Activated naive CD4-positive, alpha-beta T cell treated with anti-CD3 and anti-CD28 coated beads for 36 hours (primary cell): ENCODE measurements around the gene SDC4. TPM values are rescaled to one million over a fixed set of nuclear protein-coding genes. Genes with fewer than 3 reads are reported as not detected.

Experiments
- CTCF ChIA-PET: fragments of 350-600 bp; sonication (Branson Sonifier 250); formaldehyde crosslinking; loops from one replicate; lab custom pipeline; 2021; ENCODE audit warnings: antibody characterized with exemption; lab: Charles Lee
- DNase-seq: peaks from one replicate; pipeline ENCODE4 v3.0.0-alpha.2; 2020
- H3K27ac Mint-ChIP-seq: one replicate; pipeline ENCODE4 v1.8.0; 2021; ENCODE audit warnings: mild to moderate bottlenecking, mixed read lengths
- H3K27me3 Mint-ChIP-seq: one replicate; pipeline ENCODE4 v1.8.0; 2021; ENCODE audit warnings: low read depth, mixed read lengths
- H3K36me3 Mint-ChIP-seq: one replicate; pipeline ENCODE4 v1.8.0; 2021; ENCODE audit warnings: low read depth, mixed read lengths
- H3K4me1 Mint-ChIP-seq: one replicate; pipeline ENCODE4 v1.8.0; 2021; ENCODE audit warnings: low read depth, mixed read lengths
- H3K4me3 Mint-ChIP-seq: one replicate; pipeline ENCODE4 v1.8.0; 2021; ENCODE audit warnings: mild to moderate bottlenecking, moderate library complexity, mixed read lengths
- H3K9me3 Mint-ChIP-seq: one replicate; pipeline ENCODE4 v1.8.0; 2021; ENCODE audit warnings: mixed read lengths
- intact Hi-C: fragments of 100-400 bp; cut with micrococcal nuclease; formaldehyde crosslinking; loops from one replicate; pipeline ENCODE4 v1.15.1; 2023
- total RNA-seq, 2 experiments: library from RNA; stranded (reverse); gene quantifications; one replicate each; pipeline ENCODE4 v1.2.3, GENCODE V29; 2021

The SDC4 gene
- total RNA-seq, 2 experiments from 2014 or later: 28.4 to 31.4 TPM

DNA sequence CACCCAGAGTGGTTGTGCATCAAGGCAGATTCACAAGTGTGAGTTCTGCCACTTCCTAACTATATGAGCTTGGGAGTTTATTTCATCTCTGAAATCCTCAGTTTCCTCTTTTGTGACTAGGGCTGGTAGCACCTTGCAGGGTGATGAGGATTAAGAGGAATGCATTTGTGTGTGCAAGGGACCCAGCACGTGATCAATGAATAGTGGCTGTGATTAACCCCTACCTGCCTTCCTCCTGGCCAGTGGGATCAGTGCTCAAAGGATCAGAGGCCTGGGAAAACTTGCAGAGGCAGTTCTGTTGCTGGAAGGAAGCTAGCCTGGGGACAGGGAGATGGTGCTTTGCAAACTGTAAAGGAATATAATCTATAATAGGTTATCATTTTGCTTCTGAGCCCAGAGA, 7.3 kb downstream of the SDC4 start:
- no peak for DNase-seq
- CTCF ChIA-PET: interaction anchor here (0.6 to 1.6 kb wide), 4 partner anchors 22 to 245 kb away, joined by 3 to 6 read pairs (median 3); partner anchors contain the start of gene SYS1
- intact Hi-C loops: no loop called here
- no peaks in the 10 kb centered on the region for H3K9me3 Mint-ChIP-seq
- H3K27ac Mint-ChIP-seq: no peak overlapping the region
- H3K4me1 Mint-ChIP-seq: peaks cover 14% of the 10 kb centered on the region
- H3K4me3 Mint-ChIP-seq: no peak overlapping the region
- no peaks in the 10 kb centered on the region for H3K27me3 Mint-ChIP-seq
- H3K36me3 Mint-ChIP-seq: peaks cover 4% of the 10 kb centered on the region

DNA sequence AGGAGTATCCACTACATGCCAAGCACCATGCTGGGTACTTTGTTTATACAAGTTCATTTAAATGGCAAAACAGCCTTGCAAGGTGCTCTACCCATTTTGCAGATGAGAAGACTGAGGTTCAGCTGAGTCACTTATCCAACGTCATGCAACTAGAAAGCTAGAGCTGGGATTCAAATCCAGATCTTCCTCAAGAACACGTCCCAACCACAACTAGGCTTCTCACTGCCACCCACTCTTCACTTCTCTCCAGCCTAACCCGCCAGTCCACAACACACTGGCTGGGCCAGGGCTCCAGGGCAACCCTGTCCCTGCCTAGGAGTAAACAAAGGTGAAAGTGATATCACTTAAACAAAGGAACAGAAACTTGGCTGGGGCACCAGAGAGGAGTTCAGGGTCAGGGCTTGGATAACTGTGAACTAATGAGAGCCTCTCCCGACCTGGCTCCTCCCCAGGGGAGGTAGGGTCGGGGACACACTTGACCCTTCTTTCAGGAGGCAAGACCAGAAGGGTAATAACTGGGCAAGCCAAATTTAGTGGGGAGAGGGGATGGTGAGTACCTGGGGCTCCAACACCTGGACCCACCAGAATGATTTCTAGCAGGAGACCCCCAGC, 7.9 kb downstream of the SDC4 start:
- H3K36me3 Mint-ChIP-seq: peaks cover 8% of the 10 kb centered on the region
- peaks cover 8% of the 10 kb centered on the region for H3K4me1 Mint-ChIP-seq
- H3K27me3 Mint-ChIP-seq: no peaks in the 10 kb centered on the region
- intact Hi-C loops: no loop called here
- DNase-seq: no peak
- CTCF ChIA-PET: interaction anchor here (0.6 to 1.6 kb wide), 3 partner anchors 22 to 245 kb away, joined by 3 to 6 read pairs (median 3); partner anchors contain the start of gene SYS1
- H3K9me3 Mint-ChIP-seq: no peaks in the 10 kb centered on the region
- H3K27ac Mint-ChIP-seq: no peak overlapping the region
- H3K4me3 Mint-ChIP-seq: no peak overlapping the region

DNA sequence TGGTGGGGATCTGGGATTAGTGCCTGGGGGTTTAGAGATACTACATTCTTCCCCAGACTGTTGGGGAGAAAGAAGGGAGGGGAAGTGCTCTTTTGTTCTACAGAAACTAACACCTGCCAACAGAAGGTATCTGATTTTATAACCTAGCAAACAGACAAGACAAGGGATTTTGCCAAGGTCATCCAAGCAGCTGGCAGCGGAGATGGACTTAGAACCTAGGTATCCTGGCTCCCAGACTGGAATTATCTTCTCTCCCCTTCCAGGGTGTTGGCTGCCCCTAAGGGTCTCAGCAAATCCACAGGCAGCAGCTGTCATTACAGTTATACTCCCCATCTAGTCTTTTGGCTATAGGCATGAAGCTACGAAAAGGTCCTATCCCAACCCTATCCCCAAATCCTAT, 8.4 kb downstream of the SDC4 start:
- DNase-seq: no peak
- Mint-ChIP-seq H3K36me3 (peaks cover 8% of the 10 kb centered on the region), H3K4me3 (no peak overlapping the region), H3K9me3 (no peaks in the 10 kb centered on the region), H3K27ac (no peak overlapping the region), H3K27me3 (no peaks in the 10 kb centered on the region), H3K4me1 (peaks cover 4% of the 10 kb centered on the region)
- CTCF ChIA-PET: interaction anchor here (1.6 kb wide), 1 partner anchor 23 kb away, joined by 3 read pairs; the partner anchor contains the start of gene SYS1
- intact Hi-C loops: no loop called here

DNA sequence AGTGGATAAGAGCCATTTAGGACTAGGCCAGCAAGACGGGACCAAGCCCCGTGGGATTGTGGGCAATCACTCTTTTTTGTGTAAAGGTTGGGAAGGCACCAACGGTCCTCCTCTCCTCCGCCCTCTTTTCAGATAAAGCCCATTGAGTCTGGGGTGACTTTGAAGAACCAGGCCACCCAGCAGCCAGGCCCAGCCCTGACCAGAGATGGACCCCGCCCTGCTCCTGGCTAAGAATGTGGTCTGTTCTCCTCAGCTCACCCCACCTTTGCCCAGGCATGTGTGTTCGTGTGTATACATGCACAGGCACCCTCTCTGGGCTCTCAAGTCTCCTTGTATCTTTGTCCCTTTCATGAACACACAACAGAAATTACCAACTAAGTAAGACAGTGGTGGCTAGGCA, 9.1 kb downstream of the SDC4 start:
- Mint-ChIP-seq H3K9me3 (no peaks in the 10 kb centered on the region), H3K4me3 (no peak overlapping the region), H3K4me1 (peaks cover under 1% of the 10 kb centered on the region), H3K27ac (no peak overlapping the region), H3K36me3 (peaks cover 8% of the 10 kb centered on the region), H3K27me3 (no peaks in the 10 kb centered on the region)
- intact Hi-C loops: no loop called here
- CTCF ChIA-PET: no interaction called here
- DNase-seq: no peak

DNA sequence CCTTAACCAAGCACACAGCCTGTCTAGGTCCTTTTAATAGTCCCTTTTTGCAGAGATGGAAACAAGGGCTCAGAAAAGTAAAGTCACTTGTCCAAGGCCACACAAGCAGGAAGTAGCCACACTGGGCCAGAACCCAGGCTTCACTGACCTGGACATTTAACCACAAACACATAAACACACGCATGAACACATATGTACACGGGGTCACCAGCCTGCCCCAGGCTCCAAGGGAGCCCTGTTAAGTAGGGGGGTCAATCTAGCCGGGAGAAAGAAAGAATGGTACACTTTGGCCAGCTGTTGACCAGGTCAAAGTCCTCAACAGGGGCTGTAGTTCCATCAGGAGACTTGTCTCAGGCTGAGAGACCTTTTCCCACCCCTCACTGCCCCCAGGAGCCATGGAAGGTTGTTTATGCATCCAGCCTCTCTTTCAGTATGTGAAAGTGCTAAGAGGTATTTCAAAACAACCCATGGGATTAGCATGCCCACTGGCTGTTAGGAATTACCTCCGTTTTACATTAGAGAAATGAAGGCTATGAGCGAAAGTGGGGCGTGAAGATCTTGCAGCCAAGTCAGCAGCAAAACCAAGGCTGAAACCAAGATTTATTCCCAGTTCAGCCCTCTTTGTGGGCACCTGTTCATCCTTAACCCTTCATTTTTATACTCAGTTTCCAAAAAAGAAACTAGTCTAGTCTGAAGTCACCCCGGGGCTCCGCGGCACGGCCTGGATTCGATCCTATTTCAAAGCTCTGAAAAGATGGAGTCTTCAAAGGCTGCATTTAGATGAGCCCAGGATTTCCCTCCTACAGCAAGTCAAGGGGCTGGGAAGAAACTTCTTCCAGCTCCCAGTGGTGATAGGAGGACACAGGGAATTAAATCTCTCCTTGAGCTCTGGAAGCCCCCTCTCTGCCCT, 9.8 kb downstream of the SDC4 start:
- Mint-ChIP-seq H3K4me1 (no peaks in the 10 kb centered on the region), H3K4me3 (no peak overlapping the region), H3K27me3 (no peaks in the 10 kb centered on the region), H3K9me3 (no peaks in the 10 kb centered on the region), H3K36me3 (peaks cover 8% of the 10 kb centered on the region), H3K27ac (no peak overlapping the region)
- DNase-seq: no peak
- CTCF ChIA-PET: interaction anchor here (1.7 kb wide), 1 partner anchor 45 kb away, joined by 5 read pairs; no protein-coding TSS in a partner anchor
- intact Hi-C loops: no loop called here

DNA sequence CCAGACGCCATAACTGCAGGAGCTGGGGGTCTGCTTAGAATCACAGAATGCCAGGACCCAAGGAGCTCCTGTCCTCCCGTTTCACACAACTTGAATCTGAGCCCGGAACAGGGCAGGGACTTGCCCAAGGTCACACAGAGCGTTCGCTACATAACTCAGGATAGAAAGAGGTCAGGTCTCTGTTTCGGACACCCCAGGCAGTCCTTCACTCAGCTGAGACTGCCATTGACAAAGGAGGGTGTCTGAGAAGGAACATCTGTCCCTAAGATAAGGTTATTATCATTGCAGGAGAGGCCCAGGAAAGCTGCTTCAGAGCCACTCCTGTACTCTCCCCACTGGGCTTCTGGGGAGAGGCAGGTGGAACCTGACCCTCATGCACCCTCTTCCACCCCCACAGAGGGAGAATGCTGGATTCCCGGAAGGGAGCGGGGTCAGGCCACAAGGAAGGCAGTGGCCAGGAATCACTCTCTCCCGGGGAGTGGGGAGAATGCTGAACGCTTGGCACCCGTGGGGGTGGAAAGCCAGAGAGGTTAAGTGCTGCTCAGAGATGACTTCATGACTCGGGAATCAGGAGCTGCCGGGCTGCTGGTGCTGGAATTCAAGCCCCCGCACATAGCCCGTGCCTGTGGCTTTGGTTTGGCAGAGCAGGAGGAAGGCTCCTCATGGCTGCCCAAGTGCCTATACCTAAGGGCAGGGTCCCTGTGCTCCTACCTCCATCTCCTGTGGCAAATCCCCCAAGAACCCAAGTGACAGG, 10.7 kb downstream of the SDC4 start:
- H3K4me3 Mint-ChIP-seq: no peak overlapping the region
- intact Hi-C loops: no loop called here
- no peak for DNase-seq
- no peaks in the 10 kb centered on the region for H3K9me3 Mint-ChIP-seq
- H3K4me1 Mint-ChIP-seq: no peaks in the 10 kb centered on the region
- peaks cover 8% of the 10 kb centered on the region for H3K36me3 Mint-ChIP-seq
- no peak overlapping the region for H3K27ac Mint-ChIP-seq
- H3K27me3 Mint-ChIP-seq: no peaks in the 10 kb centered on the region
- CTCF ChIA-PET: interaction anchor here (1.7 kb wide), 1 partner anchor 44 kb away, joined by 5 read pairs; no protein-coding TSS in a partner anchor

DNA sequence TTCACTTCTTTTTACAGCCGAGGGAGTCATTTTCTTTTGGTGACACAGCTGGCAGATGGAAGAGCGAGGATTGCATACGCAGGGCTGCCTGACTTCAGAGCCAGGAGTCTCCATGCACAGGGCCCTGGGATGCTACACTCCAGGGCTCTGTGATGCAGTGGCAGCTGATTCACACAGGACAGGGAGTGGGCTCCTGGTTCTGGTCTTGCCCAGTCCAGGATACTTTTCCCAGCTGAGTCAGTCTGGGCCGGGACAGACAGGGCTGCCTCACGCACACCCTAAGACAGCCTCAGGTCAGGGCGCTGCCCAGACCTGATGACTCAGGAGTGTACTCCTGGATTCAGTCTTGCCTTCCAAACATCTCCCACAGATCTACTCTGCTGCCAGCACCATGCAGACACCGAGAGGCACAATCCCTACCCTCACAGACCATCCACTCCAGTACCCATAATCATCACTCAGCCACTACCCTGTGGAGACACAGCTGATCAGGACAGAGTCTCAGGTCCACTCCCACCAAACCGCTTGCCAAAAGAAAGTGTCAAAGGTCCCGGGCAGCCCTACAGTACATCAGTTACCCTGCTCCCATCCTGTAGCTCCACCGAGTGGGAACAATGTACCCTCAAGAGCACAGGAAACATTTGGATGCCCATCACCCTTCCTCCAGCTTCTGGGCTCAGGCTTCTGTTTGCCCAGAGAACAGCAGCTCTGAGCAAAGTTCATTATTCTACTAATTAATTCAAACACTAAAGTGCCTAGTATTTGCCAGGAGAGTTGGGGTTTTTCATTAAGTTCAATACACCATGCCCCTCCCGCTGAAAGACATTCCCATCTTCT, 11.5 kb downstream of the SDC4 start:
- Mint-ChIP-seq H3K36me3 (peaks cover 8% of the 10 kb centered on the region), H3K4me3 (no peak overlapping the region), H3K27me3 (no peaks in the 10 kb centered on the region), H3K9me3 (no peaks in the 10 kb centered on the region), H3K4me1 (no peaks in the 10 kb centered on the region), H3K27ac (no peak overlapping the region)
- CTCF ChIA-PET: interaction anchor here (0.5 to 1.7 kb wide), 3 partner anchors 37 to 50 kb away, joined by 4 to 5 read pairs (median 4); no protein-coding TSS in a partner anchor
- DNase-seq: no peak
- intact Hi-C loops: no loop called here

DNA sequence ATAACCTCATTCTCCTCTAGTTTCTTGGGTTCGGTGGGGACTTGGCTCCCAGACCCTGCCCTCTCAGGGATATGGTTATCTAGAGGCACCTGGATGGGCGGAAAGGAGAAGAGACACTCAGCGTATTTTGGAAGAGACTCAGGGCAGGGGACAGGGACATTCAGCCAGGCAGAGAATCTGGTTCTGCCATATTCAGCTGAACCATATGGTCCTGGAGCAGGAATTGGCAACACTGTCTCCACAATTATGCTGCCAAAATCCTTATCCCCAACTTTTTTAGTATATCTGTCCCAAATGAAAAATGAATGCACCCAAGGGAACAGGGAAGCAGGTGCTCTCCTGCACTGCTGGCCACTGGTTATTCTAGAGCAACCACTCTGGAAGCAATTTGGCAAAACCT, 17.7 kb downstream of the SDC4 start:
- intact Hi-C loops: no loop called here
- Mint-ChIP-seq H3K9me3 (no peaks in the 10 kb centered on the region), H3K4me1 (no peaks in the 10 kb centered on the region), H3K27me3 (no peaks in the 10 kb centered on the region), H3K27ac (no peak overlapping the region), H3K4me3 (no peak overlapping the region), H3K36me3 (peaks cover 17% of the 10 kb centered on the region)
- no peak for DNase-seq
- CTCF ChIA-PET: interaction anchor here (1.5 kb wide), 1 partner anchor 8 kb away, joined by 3 read pairs; no protein-coding TSS in a partner anchor

DNA sequence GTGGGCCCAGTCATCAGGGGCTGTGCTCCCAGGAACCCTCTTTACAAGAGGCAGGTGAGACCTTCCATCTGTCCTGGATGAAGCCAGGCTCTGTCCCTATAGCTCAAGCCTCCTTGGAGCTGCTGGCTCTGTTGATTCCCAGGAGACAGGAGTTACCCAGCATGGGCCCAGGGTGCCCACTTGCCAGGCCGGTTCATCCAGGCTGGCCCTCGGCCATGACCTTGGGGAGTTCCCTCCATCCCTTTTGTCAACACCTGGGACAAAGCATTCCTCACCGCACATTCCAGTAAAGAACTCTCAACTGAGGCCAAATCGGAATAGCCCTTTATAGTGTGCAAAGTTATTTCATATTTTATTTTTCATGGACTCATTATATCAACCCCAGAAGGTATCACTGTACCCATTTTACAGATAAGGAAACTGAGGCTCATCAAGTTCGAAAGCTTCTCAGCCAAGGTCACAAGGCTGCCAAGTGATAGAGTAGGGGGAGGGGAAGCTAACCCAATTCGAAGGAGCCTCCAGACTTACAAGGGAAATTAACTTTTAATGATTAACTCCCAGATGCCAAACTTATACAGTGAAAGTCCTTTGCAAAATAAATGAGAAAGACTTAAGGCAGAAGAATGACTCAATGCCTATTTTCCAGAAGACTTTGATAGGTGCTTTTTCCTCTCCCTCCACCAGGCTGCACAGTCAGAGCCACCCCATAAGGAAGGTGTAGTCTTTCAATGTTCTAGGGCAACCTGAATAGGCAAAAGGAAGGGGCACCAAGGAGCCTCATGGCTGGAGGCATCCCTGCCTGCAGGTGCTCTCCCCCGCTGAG, 18.5 kb downstream of the SDC4 start:
- intact Hi-C loops: no loop called here
- peaks cover 16% of the 10 kb centered on the region for H3K36me3 Mint-ChIP-seq
- H3K27me3 Mint-ChIP-seq: no peaks in the 10 kb centered on the region
- DNase-seq: no peak
- H3K27ac Mint-ChIP-seq: no peak overlapping the region
- no peak overlapping the region for H3K4me3 Mint-ChIP-seq
- no peaks in the 10 kb centered on the region for H3K9me3 Mint-ChIP-seq
- CTCF ChIA-PET: interaction anchor here (0.9 to 1.4 kb wide), 2 partner anchors 18 to 108 kb away, joined by 3 read pairs; no protein-coding TSS in a partner anchor
- no peaks in the 10 kb centered on the region for H3K4me1 Mint-ChIP-seq

DNA sequence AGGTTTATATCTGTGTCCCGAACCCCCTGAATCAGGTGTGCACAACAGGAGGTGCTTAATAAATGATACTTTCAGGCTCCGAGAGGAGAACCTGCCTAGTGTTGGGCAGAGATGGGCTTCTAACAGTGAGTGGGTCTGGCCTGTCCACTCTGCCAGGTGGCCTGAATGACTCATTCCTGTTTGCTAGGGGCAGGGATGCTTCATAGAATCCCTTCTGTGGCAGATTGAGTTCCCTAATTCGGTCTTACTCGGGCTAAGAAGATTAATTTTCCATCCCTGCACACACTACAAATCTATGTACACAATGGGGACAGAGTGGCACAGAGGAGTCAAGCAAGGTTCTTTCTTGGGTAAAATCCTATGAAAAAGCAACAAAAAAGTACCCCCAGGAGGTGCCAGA, 19.8 kb downstream of the SDC4 start:
- Mint-ChIP-seq H3K4me3 (no peak overlapping the region), H3K36me3 (peaks cover 16% of the 10 kb centered on the region), H3K9me3 (no peaks in the 10 kb centered on the region), H3K4me1 (no peaks in the 10 kb centered on the region), H3K27me3 (no peaks in the 10 kb centered on the region), H3K27ac (no peak overlapping the region)
- no peak for DNase-seq
- CTCF ChIA-PET: interaction anchor here (0.9 to 2.0 kb wide), 3 partner anchors 17 to 442 kb away, joined by 3 to 5 read pairs (median 3); no protein-coding TSS in a partner anchor
- intact Hi-C loops: no loop called here

DNA sequence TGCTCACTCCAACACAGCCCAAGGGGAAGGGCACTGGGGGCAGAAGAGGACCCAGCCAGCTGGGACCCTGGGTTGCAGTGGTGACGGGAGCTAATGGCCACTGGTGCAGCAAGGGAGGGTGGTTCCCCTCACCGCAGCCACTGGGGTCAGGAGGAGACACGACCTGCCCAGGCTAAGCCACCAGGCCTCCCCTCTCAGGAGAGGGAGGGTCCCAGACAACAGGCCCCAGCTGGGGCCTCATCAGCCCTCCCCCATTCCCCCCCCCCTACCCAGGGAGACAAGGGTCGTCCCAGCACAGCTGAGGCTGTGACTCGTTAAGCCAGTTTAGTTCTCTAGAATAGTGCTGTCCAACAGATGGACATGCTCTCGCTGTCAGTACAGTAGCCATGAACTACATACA, 22.9 kb downstream of the SDC4 start:
- no peaks in the 10 kb centered on the region for H3K27me3 Mint-ChIP-seq
- peaks cover 10% of the 10 kb centered on the region for H3K4me1 Mint-ChIP-seq
- DNase-seq: no peak
- H3K9me3 Mint-ChIP-seq: no peaks in the 10 kb centered on the region
- H3K36me3 Mint-ChIP-seq: peaks cover 9% of the 10 kb centered on the region
- no peak overlapping the region for H3K27ac Mint-ChIP-seq
- CTCF ChIA-PET: no interaction called here
- intact Hi-C loops: no loop called here
- no peak overlapping the region for H3K4me3 Mint-ChIP-seq
